Measurements from ENCODE around the gene IKZF5.

Gene IKZF5

DNA sequence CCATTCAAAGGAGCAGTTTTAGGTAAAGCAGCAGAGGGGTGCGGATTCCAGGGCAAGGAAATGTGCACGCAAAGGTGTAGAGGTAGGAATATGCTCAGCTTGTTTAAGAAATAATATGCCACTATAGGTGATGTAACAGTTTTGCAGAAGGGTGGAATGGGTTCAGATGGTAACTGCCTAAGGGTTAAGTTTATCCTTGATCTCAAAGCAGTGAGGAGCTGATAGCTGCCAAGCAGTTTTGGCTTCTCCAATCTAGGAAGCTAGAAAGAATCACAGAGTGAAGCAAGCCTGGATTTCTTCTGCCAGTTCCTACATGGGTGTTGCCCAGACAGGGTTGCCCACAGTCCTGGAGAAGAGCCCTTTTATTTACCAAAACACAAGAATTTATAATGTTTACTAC lies 6.2 kb upstream of the IKZF5 start:
- no peak overlapping the region for H3K4me3 ChIP-seq (ENCODE audit: low read depth in 1 of 2, low read length in 1 of 2)
- no peak overlapping the region for H3K27ac ChIP-seq
- no peaks in the 10 kb centered on the region for H3K36me3 ChIP-seq
- TF ChIP-seq, protein P1, sequence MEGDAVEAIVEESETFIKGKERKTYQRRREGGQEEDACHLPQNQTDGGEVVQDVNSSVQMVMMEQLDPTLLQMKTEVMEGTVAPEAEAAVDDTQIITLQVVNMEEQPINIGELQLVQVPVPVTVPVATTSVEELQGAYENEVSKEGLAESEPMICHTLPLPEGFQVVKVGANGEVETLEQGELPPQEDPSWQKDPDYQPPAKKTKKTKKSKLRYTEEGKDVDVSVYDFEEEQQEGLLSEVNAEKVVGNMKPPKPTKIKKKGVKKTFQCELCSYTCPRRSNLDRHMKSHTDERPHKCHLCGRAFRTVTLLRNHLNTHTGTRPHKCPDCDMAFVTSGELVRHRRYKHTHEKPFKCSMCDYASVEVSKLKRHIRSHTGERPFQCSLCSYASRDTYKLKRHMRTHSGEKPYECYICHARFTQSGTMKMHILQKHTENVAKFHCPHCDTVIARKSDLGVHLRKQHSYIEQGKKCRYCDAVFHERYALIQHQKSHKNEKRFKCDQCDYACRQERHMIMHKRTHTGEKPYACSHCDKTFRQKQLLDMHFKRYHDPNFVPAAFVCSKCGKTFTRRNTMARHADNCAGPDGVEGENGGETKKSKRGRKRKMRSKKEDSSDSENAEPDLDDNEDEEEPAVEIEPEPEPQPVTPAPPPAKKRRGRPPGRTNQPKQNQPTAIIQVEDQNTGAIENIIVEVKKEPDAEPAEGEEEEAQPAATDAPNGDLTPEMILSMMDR (IDR thresholded peaks at IDR 0.05), result no peak
- H3K27me3 ChIP-seq, result no peaks in the 10 kb centered on the region
- peaks cover under 1 to 3% of the 10 kb centered on the region in 2 experiments for H3K4me1 ChIP-seq (ENCODE audit: control insufficient read depth in 1 of 2, insufficient read depth in 1 of 2, low read depth in 1 of 2, low read length in 1 of 2)
- H3K9me3 ChIP-seq, result no peaks in the 10 kb centered on the region

DNA sequence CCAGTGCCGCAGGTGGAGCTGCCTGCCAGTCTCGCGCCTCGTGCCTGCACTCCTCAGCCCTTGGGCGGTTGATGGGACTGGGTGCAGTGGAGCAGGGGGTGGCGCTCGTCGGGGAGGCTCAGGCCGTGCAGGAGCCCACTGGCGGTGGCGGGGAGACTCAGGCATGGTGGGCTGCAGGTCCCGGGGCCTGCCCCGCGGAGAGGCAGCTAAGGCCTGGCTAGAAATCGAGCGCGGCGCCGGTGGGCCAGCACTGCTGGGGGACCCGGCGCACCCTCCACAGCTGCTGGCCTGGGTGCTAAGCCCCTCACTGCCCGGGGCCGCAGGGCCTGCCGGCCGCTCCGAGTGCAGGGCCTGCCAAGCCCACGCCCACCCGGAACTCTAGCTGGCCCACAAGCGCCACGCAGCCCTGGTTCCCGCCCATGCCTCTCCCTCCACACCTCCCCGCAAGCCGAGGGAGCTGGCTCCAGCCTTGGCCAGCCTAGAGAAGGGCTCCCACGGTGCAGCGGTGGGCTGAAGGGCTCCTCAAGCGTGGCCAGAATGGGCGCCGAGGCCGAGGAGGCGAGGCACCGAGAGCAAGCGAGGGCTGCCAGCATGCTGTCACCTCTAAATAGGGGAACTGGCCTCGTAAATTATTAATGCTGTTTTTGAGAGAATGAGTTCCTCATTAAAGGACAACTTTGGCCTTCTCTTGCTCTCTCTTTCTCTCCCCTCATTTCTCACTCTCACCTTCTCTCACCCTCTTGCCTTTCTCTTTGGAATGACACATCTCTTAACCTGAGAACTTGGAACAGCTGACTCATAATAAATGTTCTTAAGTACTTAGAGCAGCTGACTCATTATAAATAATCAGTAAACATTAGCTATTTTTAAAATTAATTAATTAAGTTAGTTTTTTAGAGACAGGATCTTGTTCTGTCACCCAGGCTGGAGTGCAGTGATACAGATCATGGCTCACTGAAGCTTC lies 5.1 kb upstream of the IKZF5 start:
- Histone ChIP-seq H3K27ac (no peak overlapping the region), H3K27me3 (no peaks in the 10 kb centered on the region)
- TF ChIP-seq, protein P1 (IDR thresholded peaks at IDR 0.05), result no peak

DNA sequence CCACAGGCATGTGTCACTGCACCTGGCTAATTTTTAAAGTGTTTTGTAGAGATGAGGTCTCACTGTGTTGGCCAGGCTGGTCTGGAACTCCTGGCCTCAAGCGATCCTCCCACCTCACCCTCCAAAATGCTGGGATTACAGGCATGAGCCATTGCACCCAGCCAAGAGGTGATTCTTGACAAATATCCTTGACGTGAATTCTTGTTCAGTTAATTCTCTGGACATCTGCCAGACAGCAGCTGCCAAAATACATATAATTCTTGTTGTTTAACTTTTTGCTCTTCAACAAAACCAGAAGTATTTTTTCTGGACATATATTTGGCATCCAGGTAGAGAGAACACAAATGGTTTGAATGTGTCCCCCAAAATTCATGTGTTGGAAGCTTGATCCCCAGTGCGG lies 3.4 kb upstream of the IKZF5 start:
- H3K9me3 ChIP-seq, result no peaks in the 10 kb centered on the region
- no peaks in the 10 kb centered on the region for H3K27me3 ChIP-seq
- H3K36me3 ChIP-seq, result no peaks in the 10 kb centered on the region
- peaks cover 22 to 24% of the 10 kb centered on the region in 2 experiments for H3K4me1 ChIP-seq (ENCODE audit: control insufficient read depth in 1 of 2, insufficient read depth in 1 of 2, low read depth in 1 of 2, low read length in 1 of 2)
- H3K27ac ChIP-seq, result no peak overlapping the region
- TF ChIP-seq, protein P1 (IDR thresholded peaks at IDR 0.05), result no peak
- H3K4me3 ChIP-seq (ENCODE audit: low read depth in 1 of 2, low read length in 1 of 2), result no peak overlapping the region

More for the DNA sequence above, 5.1 kb upstream of the IKZF5 start:
- peaks cover 9 to 12% of the 10 kb centered on the region in 2 experiments for H3K4me1 ChIP-seq (ENCODE audit: control insufficient read depth in 1 of 2, insufficient read depth in 1 of 2, low read depth in 1 of 2, low read length in 1 of 2)
- no peaks in the 10 kb centered on the region for H3K36me3 ChIP-seq
- no peak overlapping the region for H3K4me3 ChIP-seq (ENCODE audit: low read depth in 1 of 2, low read length in 1 of 2)
- H3K9me3 ChIP-seq, result no peaks in the 10 kb centered on the region

DNA sequence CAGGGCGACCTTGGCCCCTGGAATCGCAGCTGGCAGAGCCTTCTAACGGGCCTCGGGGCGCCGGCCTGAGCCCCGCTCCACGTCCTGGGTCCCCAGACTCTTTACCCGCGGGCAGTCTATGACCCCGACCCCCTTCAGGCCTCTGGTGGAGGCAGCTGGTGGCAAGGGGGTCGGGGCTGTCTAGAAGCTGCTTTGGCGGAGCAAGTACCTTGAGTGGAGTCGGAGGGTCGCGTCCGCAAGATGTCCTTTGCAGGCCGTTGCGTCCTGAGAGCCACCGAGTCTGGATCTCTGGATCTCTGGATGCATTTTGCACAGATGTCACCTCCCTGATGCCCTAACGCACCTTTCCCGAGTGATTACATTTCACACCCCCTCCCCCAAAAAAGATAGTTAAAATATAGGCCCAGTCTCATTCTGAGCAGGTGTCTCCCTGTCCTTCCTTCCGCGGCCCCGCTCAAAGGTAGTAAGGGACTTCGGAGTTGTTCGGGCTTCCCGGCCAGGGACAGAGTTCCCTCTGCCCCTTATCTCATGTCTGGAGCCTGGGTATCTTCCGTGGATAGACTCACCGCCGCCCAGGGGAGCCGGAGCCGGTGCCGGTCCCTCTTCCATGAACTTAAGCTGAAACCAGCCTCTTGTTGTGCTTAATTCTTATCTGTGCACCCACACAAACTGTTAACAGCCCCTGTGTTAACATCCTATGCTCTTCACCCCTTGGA lies 668 bp upstream of the IKZF5 start:
- no peaks in the 10 kb centered on the region for H3K27me3 ChIP-seq
- no peaks in the 10 kb centered on the region for H3K9me3 ChIP-seq
- peak overlapping the region; percentile 95 for H3K27ac ChIP-seq
- TF ChIP-seq, protein P1 (IDR thresholded peaks at IDR 0.05), result no peak
- H3K36me3 ChIP-seq, result peaks cover 8% of the 10 kb centered on the region
- H3K4me1 ChIP-seq (ENCODE audit: control insufficient read depth in 1 of 2, insufficient read depth in 1 of 2, low read depth in 1 of 2, low read length in 1 of 2), result peaks cover 24% of the 10 kb centered on the region in 2 experiments
- peak overlapping the region; percentile 91 to 94 for H3K4me3 ChIP-seq (ENCODE audit: low read depth in 1 of 2, low read length in 1 of 2)

DNA sequence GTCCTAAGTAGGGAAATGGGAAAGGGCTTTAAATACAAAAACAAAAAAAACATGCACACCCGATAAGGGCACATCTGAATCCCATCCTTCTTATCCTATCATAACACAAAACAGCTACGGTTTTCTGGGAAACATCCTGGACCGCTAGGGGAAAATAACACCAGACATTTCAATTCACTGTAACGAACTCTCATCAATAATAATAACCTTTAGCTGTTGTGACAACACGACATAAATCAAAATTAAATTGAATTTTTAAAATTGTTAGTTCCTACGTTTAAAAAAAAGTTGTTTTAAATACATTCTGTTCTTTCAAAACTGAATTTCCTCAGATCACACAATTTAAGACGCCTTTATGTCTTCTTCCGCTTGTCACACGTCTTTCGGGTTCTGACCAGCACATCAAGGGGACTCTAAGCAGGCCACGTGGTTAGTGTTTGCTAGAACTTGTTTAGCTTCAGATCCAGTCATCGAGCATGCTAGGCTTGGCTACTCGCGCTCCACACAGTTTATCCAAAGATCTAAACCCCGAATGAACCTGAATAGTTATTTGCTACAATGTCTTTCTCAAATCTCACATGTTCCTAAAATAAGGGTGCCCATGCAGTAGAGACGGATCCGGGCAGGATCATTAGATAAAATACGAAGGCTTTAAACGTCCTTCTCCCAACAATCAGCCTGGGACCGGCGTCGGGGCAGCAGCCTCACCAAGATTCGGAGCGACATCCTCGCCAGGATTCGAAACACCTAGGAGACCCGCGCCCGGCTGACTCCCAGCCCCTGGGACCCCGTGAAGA lies 839 bp downstream of the IKZF5 start:
- TF ChIP-seq, protein P1 (IDR thresholded peaks at IDR 0.05), result no peak
- H3K9me3 ChIP-seq, result no peaks in the 10 kb centered on the region
- H3K4me1 ChIP-seq (ENCODE audit: control insufficient read depth in 1 of 2, insufficient read depth in 1 of 2, low read depth in 1 of 2, low read length in 1 of 2), result peaks cover 24% of the 10 kb centered on the region in 2 experiments
- H3K27me3 ChIP-seq, result no peaks in the 10 kb centered on the region
- peak overlapping the region; percentile 91 to 94 for H3K4me3 ChIP-seq (ENCODE audit: low read depth in 1 of 2, low read length in 1 of 2)
- H3K36me3 ChIP-seq, result peaks cover 8% of the 10 kb centered on the region
- H3K27ac ChIP-seq, result peak overlapping the region; percentile 95
